ENCODE measurements around the gene TEAD4.

TEAD4 gene

GRCh38 chr12:2959192-2959504 is at the start of gene TEAD4:
Gene TEAD4 (plus strand): TSS chr12:2959397.
- peak; percentile 98 for DNase-seq (ENCODE audit: low spot score)

GRCh38 chr12:2912216-2912575 is 47.0 kb upstream of the TEAD4 start:
- DNase-seq (ENCODE audit: low spot score): no peak

- DNase-seq (ENCODE audit: low spot score): no peak
Observed at GRCh38 chr12:2919249-2919648, 39.9 kb upstream of the TEAD4 start.

- DNase-seq (ENCODE audit: low spot score): no peak
Observed at GRCh38 chr12:2922329-2922728, 36.9 kb upstream of the TEAD4 start.

- no peak for DNase-seq (ENCODE audit: low spot score)
Observed at GRCh38 chr12:2923057-2923456, 36.1 kb upstream of the TEAD4 start.

- no peak for DNase-seq (ENCODE audit: low spot score)
Observed at GRCh38 chr12:2924019-2924418, 35.2 kb upstream of the TEAD4 start.

GRCh38 chr12:2925322-2925995 is 33.7 kb upstream of the TEAD4 start:
- no peak for DNase-seq (ENCODE audit: low spot score)

GRCh38 chr12:2930865-2931264 is 28.3 kb upstream of the TEAD4 start:
- no peak for DNase-seq (ENCODE audit: low spot score)

GRCh38 chr12:2933586-2933985 is 25.6 kb upstream of the TEAD4 start:
- DNase-seq (ENCODE audit: low spot score): no peak

- DNase-seq (ENCODE audit: low spot score): no peak
Observed at GRCh38 chr12:2934371-2934770, 24.8 kb upstream of the TEAD4 start.

- no peak for DNase-seq (ENCODE audit: low spot score)
Observed at GRCh38 chr12:2936301-2936700, 22.9 kb upstream of the TEAD4 start.

- DNase-seq (ENCODE audit: low spot score): no peak
Observed at GRCh38 chr12:2937500-2937899, 21.7 kb upstream of the TEAD4 start.

- DNase-seq (ENCODE audit: low spot score): no peak
Observed at GRCh38 chr12:2939191-2939590, 20.0 kb upstream of the TEAD4 start.

- DNase-seq (ENCODE audit: low spot score): no peak
Observed at GRCh38 chr12:2940564-2940963, 18.6 kb upstream of the TEAD4 start.

GRCh38 chr12:2941524-2941923 is 17.7 kb upstream of the TEAD4 start:
- no peak for DNase-seq (ENCODE audit: low spot score)

GRCh38 chr12:2944401-2945047 is 14.7 kb upstream of the TEAD4 start:
- DNase-seq (ENCODE audit: low spot score): peak; percentile 53

- no peak for DNase-seq (ENCODE audit: low spot score)
Observed at GRCh38 chr12:2949411-2949810, 9.8 kb upstream of the TEAD4 start.

GRCh38 chr12:2955888-2956287 is 3.3 kb upstream of the TEAD4 start:
- DNase-seq (ENCODE audit: low spot score): no peak

GRCh38 chr12:2957816-2958431 is 1.3 kb upstream of the TEAD4 start:
- DNase-seq (ENCODE audit: low spot score): no peak

GRCh38 chr12:2958432-2959191 is 585 bp upstream of the TEAD4 start:
- peak; percentile 95 for DNase-seq (ENCODE audit: low spot score)

- peak; percentile 85 for DNase-seq (ENCODE audit: low spot score)
Observed at GRCh38 chr12:2959505-2960389, 550 bp downstream of the TEAD4 start.

GRCh38 chr12:2960390-2960956 is 1.3 kb downstream of the TEAD4 start:
- DNase-seq (ENCODE audit: low spot score): peak; percentile 61

Measured in AG20443 (cell line).